Effector memory CD4-positive, alpha-beta T cell (primary cell): ENCODE measurements around the gene RPS3.

Experiments used
- DNase-seq, 3 donors: peaks; one replicate each; pipeline ENCODE4 v3.0.0-alpha.2; 2020
- H3K27ac ChIP-seq: 2 replicates; pipeline ENCODE4 v1.7.0; 2013; ENCODE audit warnings: mild to moderate bottlenecking, low read length, moderate library complexity; ENCODE audit not compliant: insufficient read depth, poor library complexity, severe bottlenecking
- H3K27me3 ChIP-seq: replicated peaks from 2 replicates; pipeline ENCODE4 v1.7.0; 2013; ENCODE audit warnings: mild to moderate bottlenecking, low read length; ENCODE audit not compliant: insufficient read depth, control insufficient read depth, poor library complexity, severe bottlenecking
- H3K36me3 ChIP-seq: 2 replicates; pipeline ENCODE4 v1.7.0; 2013; ENCODE audit warnings: mild to moderate bottlenecking, low read length, moderate library complexity; ENCODE audit not compliant: control insufficient read depth, insufficient read depth
- H3K4me1 ChIP-seq: 2 replicates; pipeline ENCODE4 v1.7.0; 2013; ENCODE audit warnings: low read length, mild to moderate bottlenecking; ENCODE audit not compliant: control insufficient read depth, insufficient read depth, poor library complexity, severe bottlenecking
- H3K4me3 ChIP-seq: 2 replicates; pipeline ENCODE4 v1.7.0; 2013; ENCODE audit warnings: low read length, low read depth, mild to moderate bottlenecking; ENCODE audit not compliant: insufficient read depth, poor library complexity, severe bottlenecking
- H3K9me3 ChIP-seq: 2 replicates; pipeline ENCODE4 v1.7.0; 2013; ENCODE audit warnings: mild to moderate bottlenecking, low read length, moderate library complexity; ENCODE audit not compliant: control insufficient read depth
- total RNA-seq, 3 donors: gene quantifications; one replicate each; lab custom pipeline; 2026; lab: John Stamatoyannopoulos, UW

The RPS3 gene
- total RNA-seq: 1,330 to 1,815 (median 1,648) reads per million in 3 donors

- H3K36me3 ChIP-seq: peaks cover 34% of the 10 kb centered on the region
- peaks cover 8% of the 10 kb centered on the region for H3K4me1 ChIP-seq
- H3K9me3 ChIP-seq: no peaks in the 10 kb centered on the region
- H3K27me3 ChIP-seq: no peaks in the 10 kb centered on the region
- peak within 1 kb of the TSS; percentile 77 for H3K27ac ChIP-seq
- DNase-seq: peak; percentile 72 to 80 (median 78)
- H3K4me3 ChIP-seq: peak within 1 kb of the TSS; percentile 64
These were observed at the start of gene RPS3 for GRCh38 chr11:75399344-75400145. Gene RPS3 (plus strand): TSS chr11:75399518. CDS start chr11:75399548, 30 bp downstream.

- H3K27ac ChIP-seq: peak overlapping the region; percentile 84
- no peaks in the 10 kb centered on the region for H3K9me3 ChIP-seq
- no peaks in the 10 kb centered on the region for H3K36me3 ChIP-seq
- no peak for DNase-seq
- no peaks in the 10 kb centered on the region for H3K27me3 ChIP-seq
- no peak overlapping the region for H3K4me3 ChIP-seq
- peaks cover 42% of the 10 kb centered on the region for H3K4me1 ChIP-seq
These were observed 49.7 kb upstream of the RPS3 start for GRCh38 chr11:75349521-75350116.

- H3K9me3 ChIP-seq: no peaks in the 10 kb centered on the region
- no peak for DNase-seq
- no peaks in the 10 kb centered on the region for H3K27me3 ChIP-seq
- H3K4me3 ChIP-seq: no peak overlapping the region
- peaks cover 36% of the 10 kb centered on the region for H3K4me1 ChIP-seq
- peak overlapping the region; percentile 84 for H3K27ac ChIP-seq
- H3K36me3 ChIP-seq: no peaks in the 10 kb centered on the region
These were observed 49.1 kb upstream of the RPS3 start for GRCh38 chr11:75350122-75350742.

GRCh38 chr11:75350743-75351540, 48.4 kb upstream of the RPS3 start:
- no peaks in the 10 kb centered on the region for H3K36me3 ChIP-seq
- no peaks in the 10 kb centered on the region for H3K9me3 ChIP-seq
- H3K27me3 ChIP-seq: no peaks in the 10 kb centered on the region
- H3K27ac ChIP-seq: peak overlapping the region; percentile 84
- peaks cover 29% of the 10 kb centered on the region for H3K4me1 ChIP-seq
- peak overlapping the region; percentile 65 for H3K4me3 ChIP-seq
- DNase-seq: peak in 2 of 3 donors; percentile 9 to 19

- DNase-seq: no peak
- Histone ChIP-seq H3K4me3 (peak within 1 kb of the TSS; percentile 65), H3K4me1 (peaks cover 25% of the 10 kb centered on the region)
These were observed 47.9 kb upstream of the RPS3 start, which contains the start of gene ARRB1 for GRCh38 chr11:75351541-75351790. Gene ARRB1 (minus strand): TSS chr11:75351661. CDS start chr11:75351607, 54 bp downstream.

GRCh38 chr11:75351791-75352587, 47.3 kb upstream of the RPS3 start:
- H3K4me3 ChIP-seq: peak overlapping the region; percentile 65
- H3K27ac ChIP-seq: peak overlapping the region; percentile 67
- no peaks in the 10 kb centered on the region for H3K9me3 ChIP-seq
- H3K27me3 ChIP-seq: no peaks in the 10 kb centered on the region
- H3K4me1 ChIP-seq: peaks cover 25% of the 10 kb centered on the region
- peak; percentile 31 to 58 (median 57) for DNase-seq
- no peaks in the 10 kb centered on the region for H3K36me3 ChIP-seq

More at GRCh38 chr11:75351541-75351790, 47.9 kb upstream of the RPS3 start, which contains the start of gene ARRB1:
- no peaks in the 10 kb centered on the region for H3K27me3 ChIP-seq
- H3K36me3 ChIP-seq: no peaks in the 10 kb centered on the region
- peak within 1 kb of the TSS; percentile 84 for H3K27ac ChIP-seq
- H3K9me3 ChIP-seq: no peaks in the 10 kb centered on the region

GRCh38 chr11:75352588-75353206, 46.6 kb upstream of the RPS3 start:
- Histone ChIP-seq H3K27ac (peak overlapping the region; percentile 67), H3K4me3 (peak overlapping the region; percentile 65), H3K36me3 (no peaks in the 10 kb centered on the region), H3K4me1 (peaks cover 25% of the 10 kb centered on the region), H3K9me3 (no peaks in the 10 kb centered on the region), H3K27me3 (no peaks in the 10 kb centered on the region)
- no peak for DNase-seq

- no peak overlapping the region for H3K27ac ChIP-seq
- no peaks in the 10 kb centered on the region for H3K9me3 ChIP-seq
- no peaks in the 10 kb centered on the region for H3K27me3 ChIP-seq
- H3K36me3 ChIP-seq: no peaks in the 10 kb centered on the region
- no peak for DNase-seq
- no peak overlapping the region for H3K4me3 ChIP-seq
- peaks cover 21% of the 10 kb centered on the region for H3K4me1 ChIP-seq
These were observed 44.3 kb upstream of the RPS3 start for GRCh38 chr11:75355051-75355450.

GRCh38 chr11:75356613-75357012, 42.7 kb upstream of the RPS3 start:
- peaks cover 12% of the 10 kb centered on the region for H3K4me1 ChIP-seq
- H3K4me3 ChIP-seq: no peak overlapping the region
- H3K36me3 ChIP-seq: no peaks in the 10 kb centered on the region
- no peaks in the 10 kb centered on the region for H3K27me3 ChIP-seq
- H3K27ac ChIP-seq: no peak overlapping the region
- no peaks in the 10 kb centered on the region for H3K9me3 ChIP-seq
- no peak for DNase-seq
